Liver (tissue), 9 donors: Measurements from ENCODE around the gene PCDHA1. TPM values are rescaled to one million over a fixed set of nuclear protein-coding genes. Genes with fewer than 3 reads are reported as not detected.

Experiments used
- DNase-seq: peaks from one replicate; pipeline ENCODE4 v3.0.0-alpha.2; 2017; ENCODE audit warnings: low spot score
- H3K27ac ChIP-seq, 2 donors: one replicate each; pipeline ENCODE4 v1.7.0; 2013; ENCODE audit warnings: inconsistent platforms in 2 of 2, low read length in 2 of 2, control low read depth in 1 of 2, low read depth in 1 of 2, mild to moderate bottlenecking in 1 of 2
- H3K27me3 ChIP-seq, 4 donors: one replicate each; pipeline versions ENCODE4 v1.6.1 to v1.7.0; 2013; ENCODE audit warnings: low read length in 3 of 4, inconsistent platforms in 1 of 4, mild to moderate bottlenecking in 1 of 4, moderate library complexity in 1 of 4; ENCODE audit not compliant: control insufficient read depth in 4 of 4, insufficient read depth in 4 of 4
- H3K36me3 ChIP-seq, 4 donors: one replicate each; pipeline versions ENCODE4 v1.6.1 to v1.7.0; 2013; ENCODE audit warnings: low read length in 3 of 4, mild to moderate bottlenecking in 3 of 4, low read depth in 1 of 4, moderate library complexity in 1 of 4; ENCODE audit not compliant: control insufficient read depth in 4 of 4, insufficient read depth in 3 of 4
- H3K4me1 ChIP-seq, 4 donors: one replicate each; pipeline versions ENCODE4 v1.6.1 to v1.7.0; 2013; ENCODE audit warnings: low read length in 3 of 4, mild to moderate bottlenecking in 3 of 4, moderate library complexity in 1 of 4; ENCODE audit not compliant: control insufficient read depth in 4 of 4, insufficient read depth in 4 of 4
- H3K4me3 ChIP-seq, 3 donors: one replicate each; pipeline versions ENCODE4 v1.6.1 to v1.7.0; 2013; ENCODE audit warnings: low read length in 3 of 3, control low read depth in 1 of 3, low read depth in 1 of 3, mild to moderate bottlenecking in 1 of 3
- H3K9ac ChIP-seq, 2 donors: one replicate each; pipeline ENCODE4 v1.7.0; 2013; ENCODE audit warnings: low read length in 2 of 2, mild to moderate bottlenecking in 2 of 2, moderate library complexity in 2 of 2, control low read depth in 1 of 2, low read depth in 1 of 2
- H3K9me3 ChIP-seq, 4 donors: one replicate each; pipeline versions ENCODE4 v1.6.1 to v1.7.0; 2013; ENCODE audit warnings: low read length in 3 of 4; ENCODE audit not compliant: control insufficient read depth in 4 of 4
- FOXA1 ChIP-seq: IDR thresholded peaks from 2 replicates; pipeline ENCODE4 v1.6.1; 2016; ENCODE audit warnings: antibody characterized with exemption
- GABPA ChIP-seq, 2 donors: IDR thresholded peaks in 1 of 2; conservative IDR thresholded peaks in 1 of 2; 2 replicates each; pipeline ENCODE4 v1.6.1; 2016; ENCODE audit warnings: antibody characterized with exemption in 2 of 2, mild to moderate bottlenecking in 1 of 2, moderate library complexity in 1 of 2
- HNF4G ChIP-seq: IDR thresholded peaks from 2 replicates; pipeline ENCODE4 v1.6.1; 2016; ENCODE audit warnings: antibody characterized with exemption
- NR2F2 ChIP-seq: IDR thresholded peaks from 2 replicates; pipeline ENCODE4 v1.6.1; 2016; ENCODE audit warnings: antibody characterized with exemption
- RAD21 ChIP-seq, 2 donors: IDR thresholded peaks; 2 replicates each; pipeline ENCODE4 v1.6.1; 2016; ENCODE audit warnings: antibody characterized with exemption in 2 of 2, mild to moderate bottlenecking in 2 of 2
- RXRA ChIP-seq, 2 donors: IDR thresholded peaks; 2 replicates each; pipeline ENCODE4 v1.6.1; 2017 to 2018; ENCODE audit warnings: antibody characterized with exemption in 2 of 2, mild to moderate bottlenecking in 1 of 2
- SP1 ChIP-seq: IDR thresholded peaks from 2 replicates; pipeline ENCODE4 v1.6.1; 2018; ENCODE audit warnings: antibody characterized with exemption, mild to moderate bottlenecking
- YY1 ChIP-seq: IDR thresholded peaks from 2 replicates; pipeline ENCODE4 v1.6.1; 2016; ENCODE audit warnings: antibody characterized with exemption, mild to moderate bottlenecking
- WGBS: extraction: QIAGEN DNeasy Blood & Tissue Kit; methylation state at CpG from one replicate; pipeline ENCODE4 v1.1.7; 2013; 5-methylcytosine and 5-hydroxymethylcytosine counted together
- polyA plus RNA-seq, 2 donors: library from polyadenylated mRNA; stranded (reverse) in 1 of 2; unstranded in 1 of 2; fragments of 200-250 nt in 1 of 2; fragments of >200 nt in 1 of 2; fragmentation: Nextera tagmentation in 1 of 2; extraction: Ambion mirVana in 1 of 2; gene quantifications; one replicate each; pipeline versions ENCODE4 v1.2.1 to v1.2.3, GENCODE V29; 2013 to 2015
- total RNA-seq, 2 donors: library from RNA; depleted of rRNA; stranded (reverse); fragments of >200 nt; gene quantifications; one replicate each; pipeline ENCODE4 v1.2.3, GENCODE V29; 2014
- TF ChIP-seq, protein P1 (sequence below): IDR thresholded peaks from 2 replicates; pipeline ENCODE4 v1.6.1; 2016; ENCODE audit warnings: antibody characterized with exemption, mild to moderate bottlenecking
- TF ChIP-seq, protein P2 (sequence below): IDR thresholded peaks from 2 replicates; pipeline ENCODE4 v1.6.1; 2016; ENCODE audit warnings: antibody characterized with exemption
- TF ChIP-seq, protein P3 (sequence below): fragments of 150-350 bp; IDR thresholded peaks from 2 replicates; pipeline ENCODE4 v1.5.1; 2017; ENCODE audit warnings: improper control_type of control experiment, low read depth, low read length; ENCODE audit not compliant: missing input control
- donor health status: healthy.
- donor health status: healthy.
- donor health status: healthy.
- donor health status: healthy.
- donor health status: healthy.

The PCDHA1 gene
- total and polyA plus RNA-seq, 4 donors, result not detected

DNA sequence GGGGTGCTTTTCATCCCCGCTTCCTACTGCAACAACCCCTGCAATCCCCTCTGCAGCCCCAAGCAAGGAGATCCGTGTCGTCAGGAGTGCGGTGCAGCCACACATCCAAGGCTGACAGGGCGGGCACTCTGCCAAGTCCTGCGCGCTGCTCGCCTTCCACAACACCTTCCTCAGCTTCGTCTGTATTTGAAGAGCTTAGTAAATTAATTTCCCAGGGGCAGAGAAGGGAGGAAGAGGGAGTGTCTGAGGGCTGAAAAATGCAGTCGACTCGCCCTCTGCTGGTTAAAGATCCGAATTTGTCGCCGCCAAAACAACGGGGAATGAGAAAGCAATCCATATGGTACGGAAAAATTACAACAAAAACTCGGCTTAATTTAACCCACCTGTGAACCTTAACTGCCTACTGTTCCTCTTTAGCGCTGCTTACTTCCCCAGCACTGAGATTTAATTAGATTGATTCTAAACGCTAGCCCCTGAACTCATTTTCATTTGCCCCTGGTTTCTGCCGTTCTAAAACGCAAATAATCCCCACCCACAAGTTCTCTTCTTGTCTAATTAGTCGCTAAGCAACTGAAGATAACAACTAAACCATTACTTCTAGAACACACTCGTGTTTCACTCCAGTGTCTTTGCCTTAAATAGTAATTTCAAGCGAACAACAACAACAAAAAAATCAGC lies 254.3 kb downstream of the PCDHA1 start:
- TF ChIP-seq, protein P1, sequence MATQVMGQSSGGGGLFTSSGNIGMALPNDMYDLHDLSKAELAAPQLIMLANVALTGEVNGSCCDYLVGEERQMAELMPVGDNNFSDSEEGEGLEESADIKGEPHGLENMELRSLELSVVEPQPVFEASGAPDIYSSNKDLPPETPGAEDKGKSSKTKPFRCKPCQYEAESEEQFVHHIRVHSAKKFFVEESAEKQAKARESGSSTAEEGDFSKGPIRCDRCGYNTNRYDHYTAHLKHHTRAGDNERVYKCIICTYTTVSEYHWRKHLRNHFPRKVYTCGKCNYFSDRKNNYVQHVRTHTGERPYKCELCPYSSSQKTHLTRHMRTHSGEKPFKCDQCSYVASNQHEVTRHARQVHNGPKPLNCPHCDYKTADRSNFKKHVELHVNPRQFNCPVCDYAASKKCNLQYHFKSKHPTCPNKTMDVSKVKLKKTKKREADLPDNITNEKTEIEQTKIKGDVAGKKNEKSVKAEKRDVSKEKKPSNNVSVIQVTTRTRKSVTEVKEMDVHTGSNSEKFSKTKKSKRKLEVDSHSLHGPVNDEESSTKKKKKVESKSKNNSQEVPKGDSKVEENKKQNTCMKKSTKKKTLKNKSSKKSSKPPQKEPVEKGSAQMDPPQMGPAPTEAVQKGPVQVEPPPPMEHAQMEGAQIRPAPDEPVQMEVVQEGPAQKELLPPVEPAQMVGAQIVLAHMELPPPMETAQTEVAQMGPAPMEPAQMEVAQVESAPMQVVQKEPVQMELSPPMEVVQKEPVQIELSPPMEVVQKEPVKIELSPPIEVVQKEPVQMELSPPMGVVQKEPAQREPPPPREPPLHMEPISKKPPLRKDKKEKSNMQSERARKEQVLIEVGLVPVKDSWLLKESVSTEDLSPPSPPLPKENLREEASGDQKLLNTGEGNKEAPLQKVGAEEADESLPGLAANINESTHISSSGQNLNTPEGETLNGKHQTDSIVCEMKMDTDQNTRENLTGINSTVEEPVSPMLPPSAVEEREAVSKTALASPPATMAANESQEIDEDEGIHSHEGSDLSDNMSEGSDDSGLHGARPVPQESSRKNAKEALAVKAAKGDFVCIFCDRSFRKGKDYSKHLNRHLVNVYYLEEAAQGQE, result no peak
- TF ChIP-seq RAD21 (IDR thresholded peaks at IDR 0.05), result peak; percentile 62 to 70
- DNase-seq, result no peak
- WGBS, result 18% methylated on average over 24 of the region's 24 CpGs
- H3K27ac ChIP-seq, result peak overlapping the region in 1 of 2 donors; percentile 13
- no peaks in the 10 kb centered on the region for H3K36me3 ChIP-seq
- H3K4me3 ChIP-seq, result peak overlapping the region; percentile 16 to 58 (median 51)
- H3K9me3 ChIP-seq, result peaks cover 0 to 3% (median 0%) of the 10 kb centered on the region in 4 donors
- H3K4me1 ChIP-seq, result peaks cover 0 to 13% (median 8%) of the 10 kb centered on the region in 4 donors
- H3K27me3 ChIP-seq, result peaks cover 0 to 9% (median 0%) of the 10 kb centered on the region in 4 donors
- peak overlapping the region; percentile 3 to 53 for H3K9ac ChIP-seq

DNA sequence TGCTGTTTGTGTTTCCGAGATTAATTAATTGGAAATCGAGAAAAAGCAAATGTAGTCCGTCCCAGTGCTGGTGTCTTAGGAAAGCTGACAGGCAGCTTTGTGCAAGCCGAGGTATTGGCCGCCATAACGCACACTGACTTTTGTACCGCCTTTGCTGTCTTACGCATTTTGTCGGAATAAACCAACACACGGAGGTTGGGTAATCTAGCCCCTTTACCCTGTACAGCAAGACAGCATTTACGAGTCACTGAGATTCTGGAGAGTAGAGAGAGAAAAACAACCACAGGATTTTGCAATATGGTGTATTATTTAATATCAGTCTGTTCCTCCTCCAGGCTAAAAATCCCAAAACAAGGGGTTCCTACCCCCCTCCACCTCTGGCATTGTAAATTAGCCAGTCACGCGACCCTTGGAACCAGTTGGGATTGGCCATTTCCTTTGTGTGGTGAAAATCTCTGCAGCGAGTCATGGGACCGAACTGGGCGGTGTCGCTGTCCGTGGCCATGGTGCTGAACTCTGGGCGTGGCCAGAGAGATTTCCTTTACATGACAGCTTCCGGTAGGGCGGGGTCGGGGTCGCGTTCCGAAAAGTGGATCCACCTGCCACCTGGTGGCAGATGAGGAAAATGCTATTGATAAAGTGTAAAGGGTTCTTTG lies 255.0 kb downstream of the PCDHA1 start:
- H3K27ac ChIP-seq, result peak overlapping the region in 1 of 2 donors; percentile 13
- H3K9me3 ChIP-seq, result peaks cover 0 to 3% (median 0%) of the 10 kb centered on the region in 4 donors
- peaks cover 0 to 13% (median 8%) of the 10 kb centered on the region in 4 donors for H3K4me1 ChIP-seq
- WGBS, result 11% methylated on average over 25 of the region's 25 CpGs
- no peak overlapping the region for H3K9ac ChIP-seq
- no peaks in the 10 kb centered on the region for H3K36me3 ChIP-seq
- DNase-seq, result peak; percentile 72
- TF ChIP-seq SP1, result peak; percentile 26
- no peak for TF ChIP-seq HNF4G
- no peak for TF ChIP-seq FOXA1
- TF ChIP-seq, protein P2, sequence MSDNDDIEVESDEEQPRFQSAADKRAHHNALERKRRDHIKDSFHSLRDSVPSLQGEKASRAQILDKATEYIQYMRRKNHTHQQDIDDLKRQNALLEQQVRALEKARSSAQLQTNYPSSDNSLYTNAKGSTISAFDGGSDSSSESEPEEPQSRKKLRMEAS, result no peak
- peak; percentile 64 to 83 for TF ChIP-seq GABPA (IDR thresholded peaks at IDR 0.05 in 1 of 2, conservative IDR thresholded peaks at IDR 0.05 in 1 of 2)
- TF ChIP-seq, protein P1, result peak; percentile 100
- peak; percentile 23 for TF ChIP-seq NR2F2
- TF ChIP-seq YY1, result peak; percentile 51
- TF ChIP-seq RAD21 (IDR thresholded peaks at IDR 0.05), result peak; percentile 83 to 87
- TF ChIP-seq, protein P3, sequence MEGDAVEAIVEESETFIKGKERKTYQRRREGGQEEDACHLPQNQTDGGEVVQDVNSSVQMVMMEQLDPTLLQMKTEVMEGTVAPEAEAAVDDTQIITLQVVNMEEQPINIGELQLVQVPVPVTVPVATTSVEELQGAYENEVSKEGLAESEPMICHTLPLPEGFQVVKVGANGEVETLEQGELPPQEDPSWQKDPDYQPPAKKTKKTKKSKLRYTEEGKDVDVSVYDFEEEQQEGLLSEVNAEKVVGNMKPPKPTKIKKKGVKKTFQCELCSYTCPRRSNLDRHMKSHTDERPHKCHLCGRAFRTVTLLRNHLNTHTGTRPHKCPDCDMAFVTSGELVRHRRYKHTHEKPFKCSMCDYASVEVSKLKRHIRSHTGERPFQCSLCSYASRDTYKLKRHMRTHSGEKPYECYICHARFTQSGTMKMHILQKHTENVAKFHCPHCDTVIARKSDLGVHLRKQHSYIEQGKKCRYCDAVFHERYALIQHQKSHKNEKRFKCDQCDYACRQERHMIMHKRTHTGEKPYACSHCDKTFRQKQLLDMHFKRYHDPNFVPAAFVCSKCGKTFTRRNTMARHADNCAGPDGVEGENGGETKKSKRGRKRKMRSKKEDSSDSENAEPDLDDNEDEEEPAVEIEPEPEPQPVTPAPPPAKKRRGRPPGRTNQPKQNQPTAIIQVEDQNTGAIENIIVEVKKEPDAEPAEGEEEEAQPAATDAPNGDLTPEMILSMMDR, result peak; percentile 73
- no peak for TF ChIP-seq RXRA (IDR thresholded peaks at IDR 0.05)
- peak overlapping the region; percentile 16 to 58 (median 51) for H3K4me3 ChIP-seq
- peaks cover 0 to 9% (median 0%) of the 10 kb centered on the region in 4 donors for H3K27me3 ChIP-seq
